T-helper 1 cell treated with Interleukin-12 subunit alpha and Interleukin-12 subunit beta and Interleukin-4 antibody, amounts not matched to agents 30 μg/mL and 1 μg/mL, for 36 hours (primary cell): ENCODE measurements around the gene LEFTY2.

Source experiments
- H3K27ac Mint-ChIP-seq: one replicate; pipeline ENCODE4 v1.8.0; 2021; ENCODE audit warnings: mild to moderate bottlenecking, mixed read lengths
- H3K27me3 Mint-ChIP-seq: one replicate; pipeline ENCODE4 v1.8.0; 2021; ENCODE audit warnings: low read depth, mixed read lengths
- H3K36me3 Mint-ChIP-seq: one replicate; pipeline ENCODE4 v1.8.0; 2021; ENCODE audit warnings: low read depth, mixed read lengths
- H3K4me1 Mint-ChIP-seq: one replicate; pipeline ENCODE4 v1.8.0; 2021; ENCODE audit warnings: low read depth, mixed read lengths
- H3K4me3 Mint-ChIP-seq: one replicate; pipeline ENCODE4 v1.8.0; 2021; ENCODE audit warnings: mild to moderate bottlenecking, moderate library complexity, mixed read lengths
- H3K9me3 Mint-ChIP-seq: one replicate; pipeline ENCODE4 v1.8.0; 2021; ENCODE audit warnings: mixed read lengths

The LEFTY2 gene

DNA sequence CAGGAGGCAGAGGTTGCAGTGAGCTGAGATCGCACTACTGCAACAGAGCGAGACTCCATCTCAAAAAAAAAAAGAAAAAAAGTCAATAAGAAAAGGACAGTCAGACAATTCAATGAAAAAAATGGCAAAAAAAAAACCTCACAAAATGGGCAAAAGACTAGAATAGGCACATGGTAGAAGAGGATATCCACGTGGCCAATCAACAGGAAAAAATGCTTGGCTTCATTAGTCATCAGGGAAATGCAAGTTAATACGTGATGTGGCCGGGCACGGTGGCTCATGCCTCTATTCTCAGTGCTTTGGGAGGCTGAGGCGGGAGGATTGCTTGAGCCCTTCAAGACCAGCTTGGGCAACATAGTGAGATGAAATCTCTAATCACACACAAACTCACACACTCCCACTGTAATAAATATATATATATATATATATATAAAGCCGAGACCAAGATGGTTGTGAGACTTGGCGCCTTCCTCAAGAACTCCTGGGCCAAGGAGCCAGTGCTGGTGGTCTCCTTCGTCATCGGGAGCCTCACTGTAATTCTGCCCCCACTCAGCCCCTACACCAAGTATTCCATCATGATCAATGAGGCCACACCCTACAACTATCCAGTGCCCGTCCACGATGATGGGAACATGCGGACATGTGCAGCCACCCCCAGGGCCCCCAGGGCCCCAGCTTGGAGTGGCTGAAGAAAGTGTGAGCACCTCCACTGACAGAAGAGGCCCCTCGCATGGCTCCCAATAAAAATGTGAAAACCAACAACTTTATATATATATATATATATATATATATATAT, 22.9 kb upstream of the LEFTY2 start:
- Mint-ChIP-seq H3K4me3 (no peak overlapping the region), H3K27me3 (no peaks in the 10 kb centered on the region), H3K36me3 (no peaks in the 10 kb centered on the region), H3K27ac (no peak overlapping the region), H3K9me3 (no peaks in the 10 kb centered on the region), H3K4me1 (peaks cover 2% of the 10 kb centered on the region)

DNA sequence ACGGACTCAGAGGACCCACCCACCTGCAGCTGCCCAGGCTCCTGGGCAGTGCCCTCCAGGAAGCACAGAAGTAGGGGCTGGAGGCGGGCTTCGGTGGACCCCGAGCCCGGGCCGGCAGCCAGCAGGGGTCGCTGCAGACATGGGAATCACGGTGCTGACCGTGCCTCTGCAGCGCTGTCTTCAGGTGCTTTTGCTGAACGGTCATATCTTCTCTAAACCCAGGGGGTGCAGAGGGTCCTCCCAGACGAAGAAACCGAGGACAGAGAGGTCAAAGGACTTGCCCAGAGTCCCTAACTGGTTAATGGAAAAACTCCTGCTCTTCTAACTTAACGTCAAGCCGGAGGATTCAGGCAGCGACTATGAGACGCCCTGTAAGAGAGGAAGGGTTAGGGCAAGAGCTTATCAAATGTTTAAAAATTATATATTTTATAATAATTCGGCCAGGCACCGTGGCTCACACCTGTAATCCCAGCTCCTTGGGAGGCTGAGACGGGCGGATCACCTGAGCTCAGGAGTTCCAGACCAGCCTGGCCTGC, 21.5 kb upstream of the LEFTY2 start:
- no peak overlapping the region for H3K27ac Mint-ChIP-seq
- H3K4me3 Mint-ChIP-seq = no peak overlapping the region
- H3K27me3 Mint-ChIP-seq = no peaks in the 10 kb centered on the region
- H3K36me3 Mint-ChIP-seq = no peaks in the 10 kb centered on the region
- peaks cover 2% of the 10 kb centered on the region for H3K4me1 Mint-ChIP-seq
- H3K9me3 Mint-ChIP-seq = no peaks in the 10 kb centered on the region

DNA sequence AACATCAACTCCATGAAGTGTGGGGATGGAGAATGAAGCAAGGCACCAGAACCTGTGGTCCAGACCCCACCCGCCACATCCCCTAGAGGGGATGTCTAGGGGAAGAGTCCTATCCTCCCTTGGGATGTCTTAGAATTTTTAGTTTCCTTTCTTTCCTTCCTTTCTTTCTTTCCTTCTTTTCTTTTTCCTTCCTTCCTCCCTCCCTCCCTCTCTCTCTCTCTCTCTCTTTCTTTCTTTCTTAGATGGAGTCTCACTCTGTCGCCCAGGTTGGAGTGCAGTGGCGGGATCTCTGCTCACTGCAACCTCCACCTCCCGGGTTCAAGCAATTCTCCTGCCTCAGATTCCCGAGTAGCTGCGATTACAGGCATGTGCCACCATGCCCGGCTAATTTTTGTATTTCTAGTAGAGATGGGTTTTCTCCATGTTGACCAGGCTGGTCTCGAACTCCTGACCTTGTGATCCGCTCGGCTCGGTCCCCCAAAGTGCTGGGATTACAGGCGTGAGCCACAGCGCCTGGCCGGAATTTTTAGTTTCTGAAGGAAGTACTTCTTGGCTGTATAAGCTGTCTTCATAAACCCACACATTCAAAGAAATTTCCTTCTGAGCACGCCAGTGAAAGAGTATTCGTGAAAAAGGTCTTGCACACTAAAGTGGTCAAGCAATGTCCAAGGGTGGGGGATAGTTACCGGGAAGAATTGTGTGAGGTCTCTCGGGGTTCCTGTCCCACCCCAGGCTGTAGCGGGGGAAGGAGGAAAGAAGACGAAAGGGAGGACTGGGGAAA, 20.8 kb upstream of the LEFTY2 start:
- H3K27ac Mint-ChIP-seq = no peak overlapping the region
- H3K27me3 Mint-ChIP-seq = no peaks in the 10 kb centered on the region
- H3K36me3 Mint-ChIP-seq = no peaks in the 10 kb centered on the region
- H3K4me1 Mint-ChIP-seq = peaks cover 2% of the 10 kb centered on the region
- H3K4me3 Mint-ChIP-seq = no peak overlapping the region
- H3K9me3 Mint-ChIP-seq = no peaks in the 10 kb centered on the region

DNA sequence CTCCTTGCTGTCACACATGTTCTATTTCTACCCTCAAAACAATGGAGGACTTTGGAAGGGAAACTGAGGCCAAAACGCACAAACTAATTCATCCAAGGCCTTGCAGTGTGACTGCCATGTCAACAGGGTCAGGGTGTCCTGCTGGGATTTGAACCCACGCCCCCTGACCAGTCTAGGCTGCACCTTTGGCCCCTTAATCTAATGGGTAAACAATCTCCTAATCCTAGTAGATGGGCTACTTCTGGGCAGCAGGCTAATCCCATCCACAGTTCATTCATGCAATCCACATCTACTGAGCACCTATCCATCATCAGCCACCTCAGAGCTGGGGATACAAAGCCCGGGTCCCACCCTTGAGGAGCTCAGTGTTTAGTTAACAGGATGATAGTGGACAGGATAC, 17.0 kb upstream of the LEFTY2 start:
- no peaks in the 10 kb centered on the region for H3K9me3 Mint-ChIP-seq
- H3K27me3 Mint-ChIP-seq = peaks cover 9% of the 10 kb centered on the region
- peaks cover 2% of the 10 kb centered on the region for H3K4me1 Mint-ChIP-seq
- H3K36me3 Mint-ChIP-seq = no peaks in the 10 kb centered on the region
- H3K4me3 Mint-ChIP-seq = no peak overlapping the region
- H3K27ac Mint-ChIP-seq = no peak overlapping the region

DNA sequence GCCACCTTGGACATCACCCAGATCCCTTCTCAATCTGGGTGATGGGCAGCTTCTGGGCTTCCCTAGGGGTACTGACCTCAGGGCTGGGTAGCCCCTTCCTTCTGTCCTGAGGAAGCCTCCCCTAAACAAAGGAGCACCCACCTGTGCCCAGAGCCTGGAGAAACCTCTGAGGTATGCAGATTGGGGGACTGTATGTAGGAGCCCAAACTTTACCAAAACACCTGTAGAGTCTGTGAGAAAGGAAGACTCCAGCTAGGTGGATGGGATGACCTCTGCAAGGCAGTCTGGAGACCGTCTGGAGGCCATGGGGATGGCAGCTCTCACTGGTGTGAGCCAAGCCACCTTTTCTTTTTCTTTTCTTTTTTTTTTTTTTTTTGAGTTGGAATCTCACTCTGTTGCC, 13.7 kb upstream of the LEFTY2 start:
- no peaks in the 10 kb centered on the region for H3K4me1 Mint-ChIP-seq
- no peak overlapping the region for H3K27ac Mint-ChIP-seq
- H3K4me3 Mint-ChIP-seq = no peak overlapping the region
- no peaks in the 10 kb centered on the region for H3K9me3 Mint-ChIP-seq
- H3K36me3 Mint-ChIP-seq = no peaks in the 10 kb centered on the region
- peaks cover 32% of the 10 kb centered on the region for H3K27me3 Mint-ChIP-seq

DNA sequence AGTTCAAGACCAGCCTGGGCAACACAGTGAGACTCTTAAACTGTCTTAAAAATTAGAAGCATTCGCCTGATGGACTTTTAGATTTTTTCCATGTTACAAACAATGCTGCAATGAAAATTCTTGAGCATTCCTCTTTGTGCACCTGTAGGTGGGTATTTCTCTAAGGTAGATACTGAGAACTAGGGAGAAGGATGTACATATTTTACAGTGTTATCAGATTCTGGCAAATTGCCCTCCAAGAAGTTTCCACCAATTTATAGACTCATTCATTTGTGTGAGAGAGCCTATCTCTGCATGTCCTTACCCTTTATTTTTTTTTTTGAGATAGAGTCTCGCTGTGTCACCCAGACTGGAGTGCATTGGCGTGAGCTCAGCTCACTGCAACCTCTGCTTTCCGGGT, 12.3 kb upstream of the LEFTY2 start:
- no peaks in the 10 kb centered on the region for H3K9me3 Mint-ChIP-seq
- no peak overlapping the region for H3K4me3 Mint-ChIP-seq
- no peaks in the 10 kb centered on the region for H3K36me3 Mint-ChIP-seq
- no peaks in the 10 kb centered on the region for H3K4me1 Mint-ChIP-seq
- peaks cover 36% of the 10 kb centered on the region for H3K27me3 Mint-ChIP-seq
- no peak overlapping the region for H3K27ac Mint-ChIP-seq

DNA sequence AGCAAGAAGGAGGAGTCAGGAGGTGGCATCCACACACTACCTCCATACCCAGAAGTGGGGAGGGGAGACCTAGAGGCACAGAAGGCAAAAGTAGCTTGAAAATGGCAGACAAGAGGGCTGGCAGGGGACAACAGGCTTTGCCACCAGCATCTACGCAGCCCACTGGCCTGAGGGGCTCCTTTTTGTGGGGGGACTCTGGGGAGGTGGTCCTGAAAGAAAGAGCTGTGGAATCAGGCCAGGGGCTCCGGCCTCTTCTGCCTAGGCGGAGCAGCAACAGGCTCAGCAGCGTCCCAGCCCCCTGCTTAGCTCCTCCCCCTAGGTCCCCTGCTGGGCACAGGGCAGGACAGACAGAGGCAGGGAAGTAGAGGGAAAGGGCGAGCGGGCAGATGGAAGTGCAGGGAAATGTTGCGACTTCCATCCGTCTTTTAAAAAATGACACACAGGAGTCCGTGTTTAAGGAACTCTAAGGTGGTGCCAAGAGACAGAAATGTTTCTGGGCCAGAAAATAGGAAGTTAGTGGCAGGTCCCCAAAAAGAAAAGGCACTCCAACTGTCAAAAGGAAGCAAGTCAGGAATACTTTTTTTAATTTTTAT, 10.0 kb upstream of the LEFTY2 start:
- Mint-ChIP-seq H3K27me3 (peaks cover 46% of the 10 kb centered on the region), H3K4me1 (no peaks in the 10 kb centered on the region), H3K4me3 (no peak overlapping the region), H3K27ac (no peak overlapping the region), H3K36me3 (no peaks in the 10 kb centered on the region), H3K9me3 (no peaks in the 10 kb centered on the region)

DNA sequence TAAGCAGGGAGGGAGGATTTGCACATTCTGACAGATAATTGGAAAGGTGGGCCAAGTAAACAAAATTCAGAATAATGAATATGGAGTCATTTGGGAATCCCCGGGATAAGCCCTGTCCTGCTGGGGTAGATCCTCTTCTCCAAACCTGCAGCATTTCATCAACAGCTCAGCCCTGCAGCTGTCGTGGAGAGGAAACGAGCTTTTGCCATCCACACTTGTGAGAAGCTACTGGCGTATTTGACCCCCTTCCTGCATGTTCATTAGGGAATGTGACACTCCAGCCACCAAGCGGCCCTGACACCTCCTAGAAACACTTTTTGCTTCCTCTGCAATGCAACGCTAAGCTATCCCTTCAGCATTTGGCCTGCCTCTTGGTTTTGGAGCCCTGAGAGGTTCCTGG, 8.0 kb upstream of the LEFTY2 start:
- H3K4me1 Mint-ChIP-seq = peaks cover 4% of the 10 kb centered on the region
- H3K27ac Mint-ChIP-seq = no peak overlapping the region
- no peaks in the 10 kb centered on the region for H3K9me3 Mint-ChIP-seq
- peaks cover 54% of the 10 kb centered on the region for H3K27me3 Mint-ChIP-seq
- H3K36me3 Mint-ChIP-seq = no peaks in the 10 kb centered on the region
- no peak overlapping the region for H3K4me3 Mint-ChIP-seq

DNA sequence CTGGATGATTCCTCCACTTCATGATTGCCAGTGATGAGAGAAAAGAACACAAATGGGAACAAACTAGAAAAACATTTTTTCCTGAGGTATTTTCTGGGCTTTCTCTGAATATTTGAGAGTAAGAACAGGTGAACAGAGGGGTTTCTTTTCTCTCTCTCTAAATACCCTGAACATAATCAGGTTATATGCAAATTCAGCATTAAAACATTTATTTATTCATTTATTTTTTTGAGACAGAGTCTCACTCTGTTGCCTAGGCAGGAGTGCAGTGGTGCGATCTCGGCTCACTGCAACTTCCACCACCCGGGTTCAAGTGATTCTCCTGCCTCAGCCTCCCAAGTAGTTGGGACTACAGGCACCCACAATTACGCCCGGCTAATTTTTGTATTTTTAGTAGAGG, 5.8 kb upstream of the LEFTY2 start:
- Mint-ChIP-seq H3K4me1 (peaks cover 4% of the 10 kb centered on the region), H3K9me3 (no peaks in the 10 kb centered on the region), H3K36me3 (no peaks in the 10 kb centered on the region), H3K27me3 (peaks cover 38% of the 10 kb centered on the region), H3K4me3 (no peak overlapping the region), H3K27ac (no peak overlapping the region)

DNA sequence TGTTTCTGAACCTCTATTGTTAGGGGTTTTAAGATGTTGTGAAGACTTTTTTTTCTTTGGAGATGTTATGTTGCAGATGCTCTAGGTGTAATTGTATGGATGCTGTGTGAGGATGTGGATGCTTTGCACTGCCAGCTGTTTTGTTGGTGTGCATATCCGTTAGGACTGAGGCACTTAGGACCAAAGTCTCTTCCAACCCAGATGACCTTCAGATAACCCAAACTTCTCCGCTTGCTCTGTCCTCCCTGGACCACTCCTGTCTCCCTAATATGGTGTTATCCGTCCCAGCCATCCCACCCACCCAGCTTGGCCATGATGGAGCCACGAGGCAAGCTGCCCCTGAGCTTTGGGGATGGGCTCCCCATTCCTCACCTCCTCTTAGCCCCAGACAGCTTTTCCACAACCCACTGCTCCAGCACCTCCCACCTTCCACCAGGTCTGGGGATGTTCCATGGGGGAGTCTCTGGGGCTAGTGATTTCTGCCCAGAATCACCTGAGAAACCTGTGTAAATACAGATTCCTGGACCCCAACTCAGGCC, 5.1 kb upstream of the LEFTY2 start:
- Mint-ChIP-seq H3K4me3 (no peak overlapping the region), H3K9me3 (no peaks in the 10 kb centered on the region), H3K4me1 (peaks cover 4% of the 10 kb centered on the region), H3K27ac (no peak overlapping the region), H3K36me3 (no peaks in the 10 kb centered on the region), H3K27me3 (peaks cover 32% of the 10 kb centered on the region)

DNA sequence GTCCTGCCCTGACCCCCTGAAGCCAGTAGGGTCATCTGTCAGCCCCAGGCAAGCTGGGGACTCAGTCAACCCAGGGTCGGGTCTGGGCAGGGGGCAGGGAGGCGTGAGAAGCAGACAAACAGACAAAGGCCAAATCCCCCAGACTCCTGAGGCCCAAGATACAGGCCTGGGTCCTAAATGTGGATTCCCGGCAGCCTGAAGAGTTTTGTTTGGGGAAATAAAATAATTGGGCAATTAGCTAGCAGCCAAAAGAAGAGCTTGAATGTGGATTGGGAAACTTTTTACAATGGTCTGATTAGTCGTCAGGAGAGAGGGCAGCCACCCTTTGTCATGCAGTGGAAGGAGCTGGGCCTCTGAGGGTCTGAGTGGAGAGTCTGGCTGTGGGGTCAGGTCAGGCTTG, 4.5 kb upstream of the LEFTY2 start:
- H3K4me1 Mint-ChIP-seq = peaks cover 4% of the 10 kb centered on the region
- H3K27me3 Mint-ChIP-seq = peaks cover 26% of the 10 kb centered on the region
- H3K27ac Mint-ChIP-seq = no peak overlapping the region
- no peaks in the 10 kb centered on the region for H3K36me3 Mint-ChIP-seq
- no peaks in the 10 kb centered on the region for H3K9me3 Mint-ChIP-seq
- no peak overlapping the region for H3K4me3 Mint-ChIP-seq

DNA sequence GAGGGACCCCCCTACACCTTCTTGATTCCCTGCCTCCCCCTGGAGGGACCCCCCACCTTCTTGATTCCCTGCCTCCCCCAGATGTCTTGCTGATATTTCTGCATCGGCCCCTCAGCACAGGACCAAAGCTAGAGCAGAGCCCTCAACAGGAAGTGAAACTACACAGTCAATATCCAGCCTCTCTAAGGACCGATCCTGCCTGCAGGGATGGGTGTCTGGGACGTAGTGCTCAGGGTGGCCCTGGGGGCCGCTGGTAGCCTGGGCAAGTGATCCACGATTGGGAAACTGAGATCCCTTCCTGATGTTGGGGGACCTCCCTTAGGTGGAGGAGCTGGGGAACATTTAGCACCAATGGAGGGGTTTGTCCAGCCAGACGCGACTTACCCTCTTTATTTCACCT, 3.9 kb upstream of the LEFTY2 start:
- peaks cover 4% of the 10 kb centered on the region for H3K4me1 Mint-ChIP-seq
- no peaks in the 10 kb centered on the region for H3K36me3 Mint-ChIP-seq
- H3K9me3 Mint-ChIP-seq = no peaks in the 10 kb centered on the region
- H3K4me3 Mint-ChIP-seq = no peak overlapping the region
- peaks cover 25% of the 10 kb centered on the region for H3K27me3 Mint-ChIP-seq
- H3K27ac Mint-ChIP-seq = no peak overlapping the region

DNA sequence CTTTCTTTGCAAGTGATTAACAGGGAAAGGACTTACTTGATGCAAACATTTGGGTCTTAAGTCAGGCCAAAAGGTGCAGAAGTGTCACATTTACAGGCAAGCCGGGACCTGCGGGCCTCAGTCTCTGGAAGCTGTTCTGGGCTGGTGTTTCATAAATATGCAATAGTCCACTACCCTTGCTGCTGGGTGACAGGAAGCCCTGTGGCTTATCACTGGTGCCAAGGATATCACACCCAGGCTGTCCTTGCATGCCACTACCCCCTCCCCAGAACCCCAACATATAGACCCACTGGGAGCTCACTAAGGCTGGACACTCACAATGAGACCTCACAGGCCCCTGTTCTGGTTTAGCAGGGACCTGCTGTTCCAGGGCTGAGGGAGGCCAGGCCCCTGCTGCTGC, 3.4 kb upstream of the LEFTY2 start:
- H3K27ac Mint-ChIP-seq = no peak overlapping the region
- peaks cover 23% of the 10 kb centered on the region for H3K27me3 Mint-ChIP-seq
- no peak overlapping the region for H3K4me3 Mint-ChIP-seq
- no peaks in the 10 kb centered on the region for H3K9me3 Mint-ChIP-seq
- no peaks in the 10 kb centered on the region for H3K36me3 Mint-ChIP-seq
- H3K4me1 Mint-ChIP-seq = peaks cover 4% of the 10 kb centered on the region

DNA sequence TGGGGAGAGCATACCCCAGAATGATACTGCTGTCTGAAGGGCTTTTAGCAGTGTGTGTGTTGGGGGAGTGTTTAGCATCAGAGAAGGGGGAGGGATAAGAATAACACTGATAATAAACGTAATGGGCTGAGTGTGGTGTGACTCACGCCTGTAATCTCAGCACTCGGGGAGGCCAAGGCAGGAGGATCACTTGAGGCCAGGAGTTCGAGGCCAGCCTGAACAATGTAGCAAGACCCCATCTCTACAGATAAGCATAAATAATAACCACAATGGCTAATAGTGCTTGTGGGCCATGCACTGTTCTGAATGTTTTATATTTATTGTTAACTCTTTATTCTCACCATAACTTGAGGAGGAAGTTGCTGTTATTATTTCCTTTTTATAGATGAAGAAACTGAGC, 2.6 kb upstream of the LEFTY2 start:
- H3K4me1 Mint-ChIP-seq = peaks cover 4% of the 10 kb centered on the region
- no peaks in the 10 kb centered on the region for H3K36me3 Mint-ChIP-seq
- no peak overlapping the region for H3K4me3 Mint-ChIP-seq
- H3K27me3 Mint-ChIP-seq = peaks cover 21% of the 10 kb centered on the region
- H3K9me3 Mint-ChIP-seq = no peaks in the 10 kb centered on the region
- no peak overlapping the region for H3K27ac Mint-ChIP-seq
